ENCODE measurements around the gene HEMK1.

GRCh38 chr3:50599115-50599715 is 29.9 kb downstream of the HEMK1 start:
- TF ChIP-seq CTCF (conservative IDR thresholded peaks at IDR 0.05; ENCODE audit: low read depth, low read length) (no peak), EZH2phosphoT487 (IDR thresholded peaks at IDR 0.05; ENCODE audit: borderline replicate concordance, low read length) (no peak), EZH2 (IDR thresholded peaks at IDR 0.05; ENCODE audit: low read length, unreplicated experiment) (no peak)
